Measurements from ENCODE around the gene CLCF1.

Gene CLCF1

DNA sequence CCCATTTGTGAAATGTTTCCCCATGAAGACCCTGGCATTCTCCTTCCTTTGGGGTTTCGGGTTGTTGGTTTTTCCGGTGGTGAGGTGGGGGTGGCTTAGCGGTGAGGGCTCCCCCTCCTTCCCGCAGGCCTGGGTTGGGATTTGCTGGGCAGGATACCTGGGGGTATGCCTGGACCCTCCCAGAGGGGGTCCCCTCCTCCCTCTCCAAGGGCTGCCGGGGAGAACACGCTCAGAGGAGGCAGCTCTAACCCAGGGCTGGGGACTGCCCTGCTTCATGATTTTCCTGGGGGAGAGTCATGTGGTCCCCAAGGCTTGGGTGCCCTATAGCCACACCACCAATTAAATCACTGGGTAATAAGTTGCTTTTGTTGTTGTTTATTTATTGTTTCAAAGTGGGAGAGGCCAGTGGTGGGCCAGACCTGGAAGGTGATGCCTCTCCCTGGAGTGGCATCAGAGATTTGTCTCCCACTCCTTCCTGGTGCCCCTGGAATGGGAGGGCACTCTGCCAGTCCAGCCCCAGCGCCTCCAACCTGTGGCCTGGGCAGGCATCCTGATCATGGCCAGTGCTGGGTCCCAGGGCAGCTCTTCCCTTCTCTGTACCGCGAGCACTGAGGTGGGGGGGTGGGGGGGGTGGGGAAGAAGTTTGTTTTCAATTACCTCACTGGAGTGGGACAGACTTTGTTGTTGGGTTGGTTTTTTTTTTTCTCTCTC is 1.3 kb upstream of the CLCF1 start:
- Histone ChIP-seq H3K27me3 (ENCODE audit: control insufficient read depth, insufficient read depth, low read length) (peaks cover 2% of the 10 kb centered on the region), H3K36me3 (ENCODE audit: control insufficient read depth, insufficient read depth, low read length) (no peaks in the 10 kb centered on the region), H3K9me3 (ENCODE audit: control insufficient read depth, low read length) (no peaks in the 10 kb centered on the region), H3K4me3 (ENCODE audit: low read length) (peak overlapping the region; percentile 46), H3K4me1 (ENCODE audit: control insufficient read depth, insufficient read depth, low read length) (peaks cover 49% of the 10 kb centered on the region), H3K9ac (ENCODE audit: low read length) (peak overlapping the region; percentile 84)

GRCh38 chr11:67373648-67374570 is 511 bp upstream of the CLCF1 start:
- peak overlapping the region; percentile 46 for H3K4me3 ChIP-seq (ENCODE audit: low read length)
- H3K9ac ChIP-seq (ENCODE audit: low read length), result peak overlapping the region; percentile 84

GRCh38 chr11:67372321-67372992 is 941 bp downstream of the CLCF1 start:
- H3K9ac ChIP-seq (ENCODE audit: low read length), result peak overlapping the region; percentile 84
- no peaks in the 10 kb centered on the region for H3K36me3 ChIP-seq (ENCODE audit: control insufficient read depth, insufficient read depth, low read length)
- no peak overlapping the region for H3K4me3 ChIP-seq (ENCODE audit: low read length)
- H3K9me3 ChIP-seq (ENCODE audit: control insufficient read depth, low read length), result no peaks in the 10 kb centered on the region
- peaks cover 2% of the 10 kb centered on the region for H3K27me3 ChIP-seq (ENCODE audit: control insufficient read depth, insufficient read depth, low read length)
- H3K4me1 ChIP-seq (ENCODE audit: control insufficient read depth, insufficient read depth, low read length), result peaks cover 36% of the 10 kb centered on the region

More at GRCh38 chr11:67373648-67374570, 511 bp upstream of the CLCF1 start:
- H3K27me3 ChIP-seq (ENCODE audit: control insufficient read depth, insufficient read depth, low read length), result peaks cover 2% of the 10 kb centered on the region
- peaks cover 41% of the 10 kb centered on the region for H3K4me1 ChIP-seq (ENCODE audit: control insufficient read depth, insufficient read depth, low read length)
- no peaks in the 10 kb centered on the region for H3K36me3 ChIP-seq (ENCODE audit: control insufficient read depth, insufficient read depth, low read length)
- no peaks in the 10 kb centered on the region for H3K9me3 ChIP-seq (ENCODE audit: control insufficient read depth, low read length)

DNA sequence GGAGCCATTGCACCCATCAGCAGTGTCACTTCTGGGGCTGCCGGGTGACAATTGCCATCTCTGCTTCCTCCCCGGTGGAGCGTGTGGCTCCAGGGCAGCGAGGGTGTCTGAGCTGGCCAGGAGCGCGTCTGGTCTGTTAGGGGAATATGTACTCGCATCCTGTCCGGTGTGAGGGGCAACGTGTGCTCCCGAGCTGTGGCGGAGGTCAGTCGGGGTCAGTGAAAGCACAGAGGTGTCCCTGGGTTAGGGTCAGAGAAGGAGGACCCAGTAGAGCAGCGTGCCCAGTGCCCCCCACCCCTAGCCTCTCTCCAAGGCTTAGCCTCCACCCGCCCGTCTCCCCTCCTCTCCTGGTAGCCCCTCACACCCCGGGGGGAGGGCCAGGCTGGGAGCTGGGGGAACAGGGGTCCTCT is 1.5 kb downstream of the CLCF1 start:
- peak overlapping the region; percentile 25 for H3K4me3 ChIP-seq (ENCODE audit: low read length)
- H3K27me3 ChIP-seq (ENCODE audit: control insufficient read depth, insufficient read depth, low read length), result peaks cover 2% of the 10 kb centered on the region
- peaks cover 36% of the 10 kb centered on the region for H3K4me1 ChIP-seq (ENCODE audit: control insufficient read depth, insufficient read depth, low read length)
- H3K36me3 ChIP-seq (ENCODE audit: control insufficient read depth, insufficient read depth, low read length), result no peaks in the 10 kb centered on the region
- no peaks in the 10 kb centered on the region for H3K9me3 ChIP-seq (ENCODE audit: control insufficient read depth, low read length)
- H3K9ac ChIP-seq (ENCODE audit: low read length), result peak overlapping the region; percentile 41

GRCh38 chr11:67371189-67371910 is 2.0 kb downstream of the CLCF1 start:
- no peaks in the 10 kb centered on the region for H3K36me3 ChIP-seq (ENCODE audit: control insufficient read depth, insufficient read depth, low read length)
- H3K27me3 ChIP-seq (ENCODE audit: control insufficient read depth, insufficient read depth, low read length), result peaks cover 2% of the 10 kb centered on the region
- peaks cover 41% of the 10 kb centered on the region for H3K4me1 ChIP-seq (ENCODE audit: control insufficient read depth, insufficient read depth, low read length)
- no peak overlapping the region for H3K9ac ChIP-seq (ENCODE audit: low read length)
- no peaks in the 10 kb centered on the region for H3K9me3 ChIP-seq (ENCODE audit: control insufficient read depth, low read length)
- peak overlapping the region; percentile 25 for H3K4me3 ChIP-seq (ENCODE audit: low read length)

DNA sequence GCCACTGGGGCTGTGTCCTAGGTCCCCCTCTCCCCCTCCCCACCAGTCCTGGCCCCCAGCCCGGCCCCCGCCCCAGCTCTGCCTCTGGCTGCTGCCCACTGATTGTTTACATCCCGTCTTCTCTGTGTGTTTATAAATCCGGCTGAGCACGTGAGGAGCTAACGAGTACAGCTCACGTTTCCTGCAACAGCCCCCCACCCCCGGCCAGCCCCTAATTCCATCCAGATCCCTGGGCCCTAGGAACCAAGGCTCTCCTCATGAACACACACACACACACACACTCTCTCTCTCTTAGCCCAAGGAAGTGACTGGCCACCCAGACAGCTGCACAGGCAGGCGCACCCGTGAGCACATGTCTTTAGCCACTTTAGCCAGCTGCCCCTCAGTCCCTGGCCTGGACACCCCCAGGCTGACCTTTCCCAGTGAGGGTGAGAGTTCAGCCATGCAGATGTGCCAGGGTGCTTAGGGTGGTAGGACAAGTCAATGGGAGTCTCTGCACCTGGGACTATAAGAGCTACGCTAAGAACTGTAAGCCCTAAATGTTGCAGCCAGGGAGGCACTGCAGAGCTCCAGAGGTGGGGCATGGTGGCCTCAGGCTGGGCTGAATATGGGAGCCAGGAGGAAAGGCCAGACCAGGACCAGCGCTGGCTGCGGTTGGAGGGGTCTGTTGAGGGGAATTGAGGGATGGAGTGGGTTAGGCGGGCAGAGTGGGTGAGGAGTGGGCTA is 2.9 kb downstream of the CLCF1 start:
- no peaks in the 10 kb centered on the region for H3K9me3 ChIP-seq (ENCODE audit: control insufficient read depth, low read length)
- no peaks in the 10 kb centered on the region for H3K36me3 ChIP-seq (ENCODE audit: control insufficient read depth, insufficient read depth, low read length)
- H3K4me1 ChIP-seq (ENCODE audit: control insufficient read depth, insufficient read depth, low read length), result peaks cover 47% of the 10 kb centered on the region
- no peak overlapping the region for H3K9ac ChIP-seq (ENCODE audit: low read length)
- H3K27me3 ChIP-seq (ENCODE audit: control insufficient read depth, insufficient read depth, low read length), result peaks cover 2% of the 10 kb centered on the region
- no peak overlapping the region for H3K4me3 ChIP-seq (ENCODE audit: low read length)

DNA sequence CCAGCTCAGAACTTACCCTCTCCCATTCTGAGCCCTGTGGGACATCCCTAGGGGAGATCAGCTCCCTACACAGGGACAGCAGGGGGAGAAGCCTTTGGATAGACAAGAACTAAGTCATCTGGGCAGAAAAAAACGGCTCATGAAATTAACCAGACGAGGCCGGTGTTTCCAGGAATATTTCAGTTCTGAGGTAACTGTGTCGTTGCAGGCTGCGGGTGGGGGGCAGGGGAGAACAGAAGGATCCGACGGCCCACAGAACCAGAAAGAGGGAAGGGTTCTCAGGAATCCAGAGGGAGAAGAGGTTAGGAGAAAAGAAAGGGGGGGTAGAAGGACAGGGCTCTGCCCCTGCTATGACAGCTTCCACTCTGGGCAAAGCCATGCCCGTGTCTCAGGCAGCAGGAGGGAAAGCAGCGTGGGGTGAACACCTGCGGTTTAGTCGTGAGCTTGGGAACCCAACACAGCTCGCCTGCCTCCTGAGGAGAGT is 3.6 kb downstream of the CLCF1 start:
- no peak overlapping the region for H3K4me3 ChIP-seq (ENCODE audit: low read length)
- peaks cover 46% of the 10 kb centered on the region for H3K4me1 ChIP-seq (ENCODE audit: control insufficient read depth, insufficient read depth, low read length)
- no peaks in the 10 kb centered on the region for H3K9me3 ChIP-seq (ENCODE audit: control insufficient read depth, low read length)
- H3K9ac ChIP-seq (ENCODE audit: low read length), result no peak overlapping the region
- H3K27me3 ChIP-seq (ENCODE audit: control insufficient read depth, insufficient read depth, low read length), result peaks cover 2% of the 10 kb centered on the region
- H3K36me3 ChIP-seq (ENCODE audit: control insufficient read depth, insufficient read depth, low read length), result no peaks in the 10 kb centered on the region

DNA sequence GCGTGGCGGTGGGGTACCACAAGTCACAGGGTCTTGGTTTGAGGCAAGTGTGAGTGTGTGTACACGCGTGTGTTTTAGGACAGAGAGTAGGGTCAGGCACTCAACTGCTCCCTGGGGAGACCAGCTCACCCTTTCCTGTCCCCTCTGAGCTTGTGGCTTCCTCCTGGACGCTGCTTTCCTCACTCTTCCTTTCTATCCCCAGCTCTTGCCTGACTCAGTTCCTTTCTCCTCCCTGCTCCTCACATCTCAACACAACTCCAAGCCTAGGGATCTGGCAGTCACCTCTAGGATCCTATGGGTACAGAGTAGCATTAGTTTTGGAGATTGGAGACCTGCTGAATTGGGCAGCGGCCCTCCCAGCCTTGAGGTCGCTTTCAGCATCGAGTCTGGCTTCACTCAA is 4.1 kb downstream of the CLCF1 start:
- Histone ChIP-seq H3K4me3 (ENCODE audit: low read length) (no peak overlapping the region), H3K4me1 (ENCODE audit: control insufficient read depth, insufficient read depth, low read length) (peaks cover 40% of the 10 kb centered on the region), H3K27me3 (ENCODE audit: control insufficient read depth, insufficient read depth, low read length) (peaks cover 2% of the 10 kb centered on the region), H3K36me3 (ENCODE audit: control insufficient read depth, insufficient read depth, low read length) (no peaks in the 10 kb centered on the region), H3K9ac (ENCODE audit: low read length) (no peak overlapping the region), H3K9me3 (ENCODE audit: control insufficient read depth, low read length) (no peaks in the 10 kb centered on the region)

DNA sequence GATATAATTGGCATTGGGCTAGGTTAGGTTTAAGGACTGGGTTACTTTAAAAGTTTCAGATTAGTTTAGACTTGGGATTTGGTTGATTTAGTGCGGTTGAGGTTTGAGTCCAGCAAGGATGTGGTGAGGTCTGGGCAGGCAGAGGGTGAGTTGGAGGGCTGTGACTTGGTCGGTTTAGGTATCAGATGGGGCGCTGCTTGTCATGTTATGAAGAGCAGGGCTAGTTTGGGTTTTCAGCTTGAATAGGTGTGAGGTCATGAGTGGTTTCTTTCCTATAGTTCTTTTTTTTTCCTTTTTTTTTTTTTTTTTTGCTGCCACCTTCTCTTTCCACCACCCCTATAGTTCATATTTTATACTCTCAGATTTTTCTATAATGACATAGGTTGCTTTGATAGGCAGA is 4.8 kb downstream of the CLCF1 start:
- no peaks in the 10 kb centered on the region for H3K36me3 ChIP-seq (ENCODE audit: control insufficient read depth, insufficient read depth, low read length)
- H3K9me3 ChIP-seq (ENCODE audit: control insufficient read depth, low read length), result no peaks in the 10 kb centered on the region
- no peak overlapping the region for H3K4me3 ChIP-seq (ENCODE audit: low read length)
- no peaks in the 10 kb centered on the region for H3K27me3 ChIP-seq (ENCODE audit: control insufficient read depth, insufficient read depth, low read length)
- peaks cover 34% of the 10 kb centered on the region for H3K4me1 ChIP-seq (ENCODE audit: control insufficient read depth, insufficient read depth, low read length)
- no peak overlapping the region for H3K9ac ChIP-seq (ENCODE audit: low read length)

DNA sequence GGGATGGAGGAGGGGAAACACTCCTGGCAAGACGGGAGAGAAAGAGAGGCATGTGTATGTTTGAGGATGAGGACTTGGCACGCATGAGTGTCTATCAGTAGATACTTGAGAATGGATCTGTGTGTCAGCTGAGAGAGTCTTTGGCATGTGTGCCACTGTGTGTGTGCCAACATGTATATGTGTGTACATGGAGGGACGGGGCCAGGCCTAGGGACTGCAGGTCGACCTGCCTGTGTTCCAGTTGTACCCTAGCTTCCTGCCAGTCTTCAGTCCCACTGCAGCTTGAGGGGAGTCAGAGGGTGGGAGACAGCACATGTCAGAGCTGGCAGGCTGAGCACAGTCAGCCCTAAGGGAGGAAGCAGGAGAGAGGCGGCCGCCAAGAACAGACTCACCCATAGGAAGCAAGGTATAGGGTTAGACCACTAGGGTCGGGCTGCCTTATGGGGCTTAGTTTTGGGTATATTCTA is 5.6 kb downstream of the CLCF1 start:
- Histone ChIP-seq H3K4me3 (ENCODE audit: low read length) (no peak overlapping the region), H3K36me3 (ENCODE audit: control insufficient read depth, insufficient read depth, low read length) (no peaks in the 10 kb centered on the region), H3K4me1 (ENCODE audit: control insufficient read depth, insufficient read depth, low read length) (peaks cover 34% of the 10 kb centered on the region), H3K9me3 (ENCODE audit: control insufficient read depth, low read length) (no peaks in the 10 kb centered on the region), H3K9ac (ENCODE audit: low read length) (no peak overlapping the region), H3K27me3 (ENCODE audit: control insufficient read depth, insufficient read depth, low read length) (no peaks in the 10 kb centered on the region)

All from mucosa of stomach (tissue), 1 donor.